Neural cell (in vitro differentiated cells): ENCODE results near the gene SELENOW. TPM values are rescaled to one million over a fixed set of nuclear protein-coding genes. Genes with fewer than 3 reads are reported as not detected.

ENCODE experiments used
- H2AFZ ChIP-seq: fragments of 200-600, 300-800 bp; sonication (generic), shearing (Covaris generic); 2 replicates; pipeline ENCODE4 v1.6.0; 2014; ENCODE audit warnings: low read depth, mild to moderate bottlenecking, antibody characterized with exemption, low read length, moderate library complexity
- H3F3A ChIP-seq: fragments of 200-600 bp; shearing (Covaris generic); 2 replicates; pipeline ENCODE4 v1.6.1; 2016; ENCODE audit warnings: mild to moderate bottlenecking, moderate library complexity, mixed read lengths, antibody characterized with exemption, low read length; ENCODE audit not compliant: insufficient read depth, poor library complexity, severe bottlenecking
- H3K27ac ChIP-seq: fragments of 200-600, 300-800 bp; sonication (generic), shearing (Covaris generic); 2 replicates; pipeline ENCODE4 v1.5.1; 2014; ENCODE audit warnings: mild to moderate bottlenecking, low read length, moderate library complexity
- H3K27me3 ChIP-seq: fragments of 300-800, 200-600 bp; sonication (generic), shearing (Covaris generic); 2 replicates; pipeline ENCODE4 v1.6.0; 2014; ENCODE audit warnings: mild to moderate bottlenecking, low read depth, low read length, moderate library complexity; ENCODE audit not compliant: insufficient read depth
- H3K36me3 ChIP-seq: fragments of 300-800, 200-600 bp; sonication (generic), shearing (Covaris generic); 2 replicates; pipeline ENCODE4 v1.5.1; 2014; ENCODE audit warnings: mild to moderate bottlenecking, antibody characterized with exemption, low read length, moderate library complexity; ENCODE audit not compliant: insufficient read depth
- H3K4me2 ChIP-seq: fragments of 300-800, 200-600 bp; sonication (generic), shearing (Covaris generic); 2 replicates; pipeline ENCODE4 v1.6.0; 2014; ENCODE audit warnings: mild to moderate bottlenecking, low read length
- H3K4me3 ChIP-seq: fragments of 300-800, 200-600 bp; sonication (generic), shearing (Covaris generic); 2 replicates; pipeline ENCODE4 v1.5.1; 2014; ENCODE audit warnings: mild to moderate bottlenecking, low read length, moderate library complexity
- H3K79me2 ChIP-seq: fragments of 200-600 bp; shearing (Covaris generic); replicated peaks from 2 replicates; pipeline ENCODE4 v1.6.0; 2014; ENCODE audit warnings: mild to moderate bottlenecking, low read length, moderate library complexity; ENCODE audit not compliant: insufficient read depth
- H3K9ac ChIP-seq: fragments of 300-800, 200-600 bp; sonication (generic), shearing (Covaris generic); 2 replicates; pipeline ENCODE4 v1.6.1; 2016; ENCODE audit warnings: mild to moderate bottlenecking, low read length, mixed read lengths
- H3K9me2 ChIP-seq: fragments of 200-600 bp; shearing (Covaris generic); 2 replicates; pipeline ENCODE4 v1.6.1; 2016; ENCODE audit warnings: mild to moderate bottlenecking, low read length, mixed read lengths; ENCODE audit not compliant: insufficient read depth
- H3K9me3 ChIP-seq: fragments of 200-600, 300-800 bp; sonication (generic), shearing (Covaris generic); 2 replicates; pipeline ENCODE4 v1.6.1; 2016; ENCODE audit warnings: mild to moderate bottlenecking, mixed run types, low read length, moderate library complexity, mixed read lengths
- H4K20me1 ChIP-seq: fragments of 200-600 bp; shearing (Covaris generic); 2 replicates; pipeline ENCODE4 v1.6.1; 2016; ENCODE audit warnings: mild to moderate bottlenecking, mixed run types; ENCODE audit not compliant: insufficient read depth
- EP300 ChIP-seq: fragments of 450-650 bp; conservative IDR thresholded peaks from 2 replicates; pipeline ENCODE4 v1.6.1; 2014; ENCODE audit warnings: antibody characterized with exemption, mild to moderate bottlenecking, moderate library complexity; ENCODE audit not compliant: poor library complexity, severe bottlenecking
- EZH2 ChIP-seq: fragments of 200-600, 300-800 bp; shearing (Covaris generic), sonication (generic); IDR thresholded peaks from 2 replicates; pipeline ENCODE4 v1.6.1; 2014; ENCODE audit warnings: antibody characterized with exemption, low read length, borderline replicate concordance, mild to moderate bottlenecking; ENCODE audit not compliant: insufficient read depth, poor library complexity, severe bottlenecking
- MXI1 ChIP-seq: fragments of 450-650 bp; conservative IDR thresholded peaks from 2 replicates; pipeline ENCODE4 v1.6.1; 2014; ENCODE audit warnings: antibody characterized with exemption, mild to moderate bottlenecking; ENCODE audit not compliant: poor library complexity, severe bottlenecking
- POLR2AphosphoS5 ChIP-seq: IDR thresholded peaks from 2 replicates; pipeline ENCODE4 v1.6.1; 2012
- RAD21 ChIP-seq: fragments of 450-650 bp; conservative IDR thresholded peaks from 2 replicates; pipeline ENCODE4 v1.6.1; 2014; ENCODE audit warnings: antibody characterized with exemption, mild to moderate bottlenecking, moderate library complexity
- SMC3 ChIP-seq: fragments of 450-650 bp; conservative IDR thresholded peaks from 2 replicates; pipeline ENCODE4 v1.6.1; 2014; ENCODE audit warnings: antibody characterized with exemption, mild to moderate bottlenecking, moderate library complexity; ENCODE audit not compliant: poor library complexity
- TAF1 ChIP-seq: IDR thresholded peaks from 2 replicates; pipeline ENCODE4 v1.6.1; 2012; ENCODE audit warnings: low read depth
- polyA plus RNA-seq: library from polyadenylated mRNA; depleted of rRNA; stranded (reverse); fragments of >200 nt; gene quantifications from 2 replicates; pipeline ENCODE4 v1.2.3, GENCODE V29; 2014
- TF ChIP-seq, protein P1 (sequence below): IDR thresholded peaks from 2 replicates; pipeline ENCODE4 v1.6.1; 2012; ENCODE audit warnings: borderline replicate concordance
- TF ChIP-seq, protein P2 (sequence below): fragments of 450-650 bp; IDR thresholded peaks from 2 replicates; pipeline ENCODE4 v1.5.1; 2014; ENCODE audit warnings: antibody characterized with exemption, mild to moderate bottlenecking, moderate library complexity; ENCODE audit not compliant: poor library complexity, severe bottlenecking

SELENOW gene
- polyA plus RNA-seq, 1 donor from 2014 or later: 811 TPM

- no peak overlapping the region for H2AFZ ChIP-seq
- no peak overlapping the region for H3K27ac ChIP-seq
- H3K9me3 ChIP-seq: no peaks in the 10 kb centered on the region
Observed at GRCh38 chr19:47797996-47798903, 19.7 kb downstream of the SELENOW start.

DNA sequence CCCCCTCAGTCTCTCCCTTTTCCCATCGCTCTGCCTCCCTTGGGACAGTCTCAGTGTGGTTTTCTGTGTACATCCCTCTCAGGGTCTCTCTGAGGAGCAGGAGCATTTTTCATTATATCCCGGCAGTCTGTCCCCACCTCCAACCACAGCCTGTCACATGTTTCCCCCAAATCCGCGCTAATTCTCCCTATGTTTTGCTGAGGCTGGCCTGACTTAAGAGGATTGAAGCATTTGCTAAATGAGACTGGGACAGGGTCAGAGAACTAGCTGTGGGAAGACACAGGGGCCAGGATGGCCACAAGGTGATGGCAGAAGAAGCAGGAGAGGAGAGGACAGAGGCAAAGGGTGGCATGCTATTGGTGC lies 20.4 kb downstream of the SELENOW start:
- H3K4me2 ChIP-seq: no peak overlapping the region
- no peak overlapping the region for H3K27ac ChIP-seq
- H3K9ac ChIP-seq: no peak overlapping the region
- no peaks in the 10 kb centered on the region for H3F3A ChIP-seq
- H3K27me3 ChIP-seq: no peaks in the 10 kb centered on the region
- H3K4me3 ChIP-seq: no peak overlapping the region
- H3K9me2 ChIP-seq: no peaks in the 10 kb centered on the region
- no peaks in the 10 kb centered on the region for H3K36me3 ChIP-seq
- no peak overlapping the region for H2AFZ ChIP-seq
- H3K9me3 ChIP-seq: no peaks in the 10 kb centered on the region
- TF ChIP-seq SMC3 (no peak), EZH2 (no peak), TAF1 (no peak), RAD21 (no peak), POLR2AphosphoS5 (no peak), MXI1 (no peak), EP300 (no peak)
- TF ChIP-seq, protein P1, sequence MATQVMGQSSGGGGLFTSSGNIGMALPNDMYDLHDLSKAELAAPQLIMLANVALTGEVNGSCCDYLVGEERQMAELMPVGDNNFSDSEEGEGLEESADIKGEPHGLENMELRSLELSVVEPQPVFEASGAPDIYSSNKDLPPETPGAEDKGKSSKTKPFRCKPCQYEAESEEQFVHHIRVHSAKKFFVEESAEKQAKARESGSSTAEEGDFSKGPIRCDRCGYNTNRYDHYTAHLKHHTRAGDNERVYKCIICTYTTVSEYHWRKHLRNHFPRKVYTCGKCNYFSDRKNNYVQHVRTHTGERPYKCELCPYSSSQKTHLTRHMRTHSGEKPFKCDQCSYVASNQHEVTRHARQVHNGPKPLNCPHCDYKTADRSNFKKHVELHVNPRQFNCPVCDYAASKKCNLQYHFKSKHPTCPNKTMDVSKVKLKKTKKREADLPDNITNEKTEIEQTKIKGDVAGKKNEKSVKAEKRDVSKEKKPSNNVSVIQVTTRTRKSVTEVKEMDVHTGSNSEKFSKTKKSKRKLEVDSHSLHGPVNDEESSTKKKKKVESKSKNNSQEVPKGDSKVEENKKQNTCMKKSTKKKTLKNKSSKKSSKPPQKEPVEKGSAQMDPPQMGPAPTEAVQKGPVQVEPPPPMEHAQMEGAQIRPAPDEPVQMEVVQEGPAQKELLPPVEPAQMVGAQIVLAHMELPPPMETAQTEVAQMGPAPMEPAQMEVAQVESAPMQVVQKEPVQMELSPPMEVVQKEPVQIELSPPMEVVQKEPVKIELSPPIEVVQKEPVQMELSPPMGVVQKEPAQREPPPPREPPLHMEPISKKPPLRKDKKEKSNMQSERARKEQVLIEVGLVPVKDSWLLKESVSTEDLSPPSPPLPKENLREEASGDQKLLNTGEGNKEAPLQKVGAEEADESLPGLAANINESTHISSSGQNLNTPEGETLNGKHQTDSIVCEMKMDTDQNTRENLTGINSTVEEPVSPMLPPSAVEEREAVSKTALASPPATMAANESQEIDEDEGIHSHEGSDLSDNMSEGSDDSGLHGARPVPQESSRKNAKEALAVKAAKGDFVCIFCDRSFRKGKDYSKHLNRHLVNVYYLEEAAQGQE: no peak
- TF ChIP-seq, protein P2, sequence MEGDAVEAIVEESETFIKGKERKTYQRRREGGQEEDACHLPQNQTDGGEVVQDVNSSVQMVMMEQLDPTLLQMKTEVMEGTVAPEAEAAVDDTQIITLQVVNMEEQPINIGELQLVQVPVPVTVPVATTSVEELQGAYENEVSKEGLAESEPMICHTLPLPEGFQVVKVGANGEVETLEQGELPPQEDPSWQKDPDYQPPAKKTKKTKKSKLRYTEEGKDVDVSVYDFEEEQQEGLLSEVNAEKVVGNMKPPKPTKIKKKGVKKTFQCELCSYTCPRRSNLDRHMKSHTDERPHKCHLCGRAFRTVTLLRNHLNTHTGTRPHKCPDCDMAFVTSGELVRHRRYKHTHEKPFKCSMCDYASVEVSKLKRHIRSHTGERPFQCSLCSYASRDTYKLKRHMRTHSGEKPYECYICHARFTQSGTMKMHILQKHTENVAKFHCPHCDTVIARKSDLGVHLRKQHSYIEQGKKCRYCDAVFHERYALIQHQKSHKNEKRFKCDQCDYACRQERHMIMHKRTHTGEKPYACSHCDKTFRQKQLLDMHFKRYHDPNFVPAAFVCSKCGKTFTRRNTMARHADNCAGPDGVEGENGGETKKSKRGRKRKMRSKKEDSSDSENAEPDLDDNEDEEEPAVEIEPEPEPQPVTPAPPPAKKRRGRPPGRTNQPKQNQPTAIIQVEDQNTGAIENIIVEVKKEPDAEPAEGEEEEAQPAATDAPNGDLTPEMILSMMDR: no peak
- H4K20me1 ChIP-seq: no peaks in the 10 kb centered on the region
- H3K79me2 ChIP-seq: no peaks in the 10 kb centered on the region

More at GRCh38 chr19:47797996-47798903, 19.7 kb downstream of the SELENOW start:
- Histone ChIP-seq H3K4me3 (no peak overlapping the region), H3K4me2 (no peak overlapping the region), H3F3A (no peaks in the 10 kb centered on the region), H3K9me2 (no peaks in the 10 kb centered on the region), H3K36me3 (no peaks in the 10 kb centered on the region), H3K79me2 (no peaks in the 10 kb centered on the region), H4K20me1 (no peaks in the 10 kb centered on the region), H3K27me3 (no peaks in the 10 kb centered on the region), H3K9ac (no peak overlapping the region)
- TF ChIP-seq RAD21 (no peak), TAF1 (no peak), SMC3 (no peak), EP300 (no peak), POLR2AphosphoS5 (no peak), MXI1 (no peak), EZH2 (no peak)
- TF ChIP-seq, protein P1: no peak
- TF ChIP-seq, protein P2: no peak
